NCI-H69 (cell line): ENCODE data around the gene FUT9.

ENCODE experiments used
- DNase-seq: peaks from one replicate; lab custom pipeline; 2025; lab: John Stamatoyannopoulos, UW

Gene FUT9

DNA sequence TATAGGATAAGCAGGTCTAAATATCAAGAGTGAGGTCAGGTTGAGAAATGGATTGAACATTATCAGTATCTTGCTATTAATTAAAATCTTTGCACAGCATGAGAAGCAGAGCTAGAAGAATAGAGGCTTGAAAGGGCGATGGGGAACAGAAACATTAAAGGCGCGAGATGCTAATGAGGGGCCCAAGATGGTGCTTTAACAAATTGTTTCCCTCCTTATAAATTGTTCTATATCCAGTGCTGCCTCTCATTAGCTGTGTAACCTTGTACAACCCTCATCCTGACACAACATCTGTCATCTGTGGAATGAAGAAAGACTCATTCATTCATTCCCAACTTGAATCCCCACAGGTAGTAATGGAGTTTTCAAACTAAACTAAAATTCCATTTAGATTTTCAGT lies 57.8 kb downstream of the FUT9 start:
- DNase-seq, result peak; percentile 49

DNA sequence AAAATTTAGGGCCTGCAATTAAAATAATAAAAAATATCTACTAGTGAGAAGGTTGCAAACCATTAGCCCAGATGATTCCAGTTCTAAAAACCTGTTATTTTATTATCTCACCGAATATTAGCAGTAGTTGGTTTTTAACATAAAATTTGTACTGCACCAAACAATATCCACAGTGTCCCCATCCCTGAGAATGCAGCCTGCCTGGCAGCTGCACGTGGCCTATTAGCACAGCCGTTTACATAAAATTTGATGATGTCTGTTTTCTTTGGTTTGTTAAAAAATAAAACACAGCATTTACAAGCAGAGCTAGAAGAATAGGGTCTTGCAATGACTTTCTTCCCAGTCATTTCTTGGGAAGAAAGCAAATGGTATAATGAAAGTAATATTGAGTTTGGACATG lies 58.2 kb downstream of the FUT9 start:
- no peak for DNase-seq

DNA sequence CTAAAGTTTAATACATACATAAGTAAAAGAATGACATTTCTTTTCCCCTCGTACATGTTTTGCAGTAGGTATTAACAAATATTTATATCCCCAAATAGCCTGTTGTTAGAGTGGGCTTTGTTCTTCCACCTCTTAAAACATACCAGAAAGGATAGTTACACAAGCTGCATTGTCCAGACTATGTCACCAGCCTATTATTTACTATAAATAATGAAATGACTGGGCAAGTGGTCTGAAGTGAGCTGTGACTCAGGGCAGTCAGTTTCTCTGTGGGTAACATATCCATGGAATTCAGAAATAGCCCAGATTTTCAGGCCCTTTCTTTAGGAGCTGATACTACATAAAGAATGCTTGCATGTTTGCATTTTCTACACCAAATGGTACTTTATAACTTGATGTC lies 60.1 kb downstream of the FUT9 start:
- peak; percentile 46 for DNase-seq

DNA sequence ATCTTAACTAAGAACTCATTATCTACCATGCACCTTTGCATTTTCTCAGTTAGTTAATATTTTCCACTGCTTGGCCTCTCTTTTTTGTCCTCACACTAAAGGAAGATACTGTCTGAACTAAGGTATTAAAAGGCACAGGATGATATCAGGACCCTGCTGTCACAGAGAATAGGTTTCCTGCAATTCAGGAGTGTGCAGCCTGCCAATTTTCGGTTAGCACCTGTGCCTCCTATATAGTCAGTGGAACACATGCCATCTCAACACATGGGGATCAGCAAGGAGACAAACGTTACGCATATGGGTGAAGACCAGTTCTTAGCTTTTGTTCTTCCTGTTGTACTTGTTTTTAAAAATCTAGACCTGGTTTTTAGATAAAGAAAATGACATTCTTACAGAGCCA lies 71.0 kb downstream of the FUT9 start:
- peak; percentile 88 for DNase-seq

DNA sequence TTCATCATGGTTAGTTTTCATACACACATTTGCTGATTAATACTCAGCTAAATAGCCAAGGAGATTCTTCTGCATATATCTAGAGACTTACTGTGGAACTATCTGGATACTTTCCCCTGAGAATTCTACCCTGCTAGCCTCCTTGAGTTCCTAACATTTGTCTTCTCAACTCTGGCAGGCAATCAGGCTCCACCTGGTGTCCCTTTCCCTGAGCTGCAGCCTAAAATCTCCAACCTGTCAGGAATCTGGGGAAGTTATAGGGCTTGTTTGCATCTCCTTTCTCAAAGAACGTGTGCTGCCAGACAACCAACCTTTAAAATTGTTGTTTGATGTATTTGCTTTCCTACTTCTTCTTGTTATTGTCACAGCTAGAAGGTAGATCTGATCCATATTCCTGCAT lies 73.4 kb downstream of the FUT9 start:
- DNase-seq, result peak; percentile 60

DNA sequence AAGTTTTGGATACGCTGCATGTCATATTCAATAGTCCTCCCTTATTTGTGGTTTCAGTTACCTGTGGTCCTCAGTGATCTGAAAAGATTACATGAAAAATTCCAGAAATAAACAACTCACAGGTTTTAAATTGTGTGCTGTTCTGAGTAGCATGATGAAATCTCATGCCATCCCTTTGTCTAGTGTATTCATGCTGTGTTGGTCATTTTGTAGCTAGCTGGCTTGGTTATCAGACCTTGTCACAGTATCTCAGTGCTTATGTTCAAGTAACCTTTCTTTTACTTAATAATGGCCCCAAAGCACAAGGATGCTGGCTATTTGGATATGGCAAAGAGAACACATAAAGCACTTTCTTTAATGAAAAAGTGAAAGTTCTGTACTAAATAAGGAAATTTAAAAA lies 78.3 kb downstream of the FUT9 start:
- DNase-seq, result peak; percentile 24

DNA sequence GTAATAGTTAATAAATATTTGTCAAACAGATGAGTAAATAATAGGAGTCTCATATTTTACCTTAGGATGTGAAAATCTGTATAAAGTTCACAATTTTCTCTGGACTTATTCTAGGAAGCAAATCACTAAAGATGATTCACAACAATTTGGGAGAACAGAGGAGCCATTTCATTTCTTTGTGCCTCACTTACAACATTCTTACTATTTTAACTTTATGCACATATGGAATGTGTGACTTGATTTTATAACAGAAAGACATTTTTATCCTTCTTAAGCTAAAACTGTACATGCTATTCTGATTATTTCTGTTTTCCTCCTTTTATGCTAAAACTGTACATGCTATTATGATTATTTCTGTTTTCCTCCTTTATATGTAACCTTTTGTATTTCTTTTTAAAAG lies 83.3 kb downstream of the FUT9 start:
- no peak for DNase-seq

DNA sequence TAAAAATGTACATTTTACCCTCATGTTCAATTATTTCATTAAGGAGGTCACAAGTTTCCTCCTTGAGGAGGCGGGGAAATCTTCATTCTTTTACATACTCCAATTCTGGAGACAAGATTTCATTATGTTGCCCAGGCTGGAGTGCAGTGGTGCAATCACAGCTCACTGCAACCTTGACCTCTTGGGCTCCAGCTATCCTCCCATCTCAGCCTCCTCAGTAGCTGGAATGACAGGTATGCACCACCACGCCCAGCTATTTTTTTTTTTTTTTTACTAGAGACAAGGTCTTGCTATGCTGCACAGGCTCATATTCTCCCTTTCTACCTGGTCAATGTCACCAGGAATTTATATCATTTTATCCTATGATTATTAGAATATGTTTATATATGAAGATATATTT lies 85.8 kb downstream of the FUT9 start:
- DNase-seq, result no peak

DNA sequence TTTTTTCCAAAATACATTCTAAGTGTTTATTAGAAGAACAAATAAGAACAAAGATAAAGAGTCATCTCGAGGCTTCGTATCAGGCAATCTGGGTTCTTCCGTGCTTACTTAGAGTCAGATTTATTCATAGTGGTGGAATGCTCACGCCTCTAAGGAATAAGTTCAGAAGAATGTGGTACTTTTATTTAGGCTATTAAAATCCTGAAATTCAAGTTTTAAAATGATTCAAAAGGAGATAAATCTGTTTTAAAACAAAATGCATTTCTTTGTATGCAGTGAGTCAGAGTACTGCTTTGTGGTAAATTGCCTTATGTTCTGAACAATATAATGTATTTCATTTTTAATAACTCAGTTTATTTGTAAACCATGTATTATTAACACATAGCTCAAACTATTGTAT lies 89.1 kb downstream of the FUT9 start:
- no peak for DNase-seq

DNA sequence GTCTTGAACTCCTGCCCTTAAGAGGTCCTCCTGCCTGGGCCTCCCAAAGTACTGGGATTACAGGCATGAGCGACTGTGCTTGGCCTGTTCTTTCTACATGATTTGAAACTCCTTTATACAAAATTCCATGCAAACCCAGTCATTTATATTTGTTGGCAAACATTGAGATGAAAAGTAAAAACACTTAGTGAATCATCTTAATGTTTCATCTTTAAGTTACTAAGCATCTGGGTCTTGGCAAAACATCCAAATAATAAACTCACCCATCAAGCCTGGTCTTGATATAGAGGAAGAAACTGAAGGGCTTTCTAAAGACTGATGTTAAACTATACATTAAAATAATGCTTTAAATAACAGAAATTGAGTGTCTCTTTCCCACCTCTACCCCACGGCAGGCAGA lies 95.1 kb downstream of the FUT9 start:
- DNase-seq, result no peak

DNA sequence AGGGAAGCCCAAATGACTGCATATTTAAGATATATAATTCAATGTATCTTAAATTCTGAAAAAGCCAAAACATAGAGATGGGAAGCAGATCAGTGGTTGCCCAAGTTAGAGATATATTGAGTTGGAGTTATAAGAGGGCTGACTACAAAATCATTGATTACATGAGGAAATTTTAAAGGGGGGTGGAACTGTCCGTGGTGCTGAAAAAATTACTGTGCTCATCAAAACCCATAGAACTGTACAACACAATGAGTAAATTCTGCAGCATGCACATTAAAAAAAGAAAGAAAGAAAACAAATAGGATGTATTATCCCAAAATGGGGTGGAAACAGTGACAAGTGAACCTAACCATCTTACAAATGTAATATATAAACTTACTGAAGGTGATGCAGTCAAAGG lies 100.9 kb downstream of the FUT9 start:
- DNase-seq, result no peak

DNA sequence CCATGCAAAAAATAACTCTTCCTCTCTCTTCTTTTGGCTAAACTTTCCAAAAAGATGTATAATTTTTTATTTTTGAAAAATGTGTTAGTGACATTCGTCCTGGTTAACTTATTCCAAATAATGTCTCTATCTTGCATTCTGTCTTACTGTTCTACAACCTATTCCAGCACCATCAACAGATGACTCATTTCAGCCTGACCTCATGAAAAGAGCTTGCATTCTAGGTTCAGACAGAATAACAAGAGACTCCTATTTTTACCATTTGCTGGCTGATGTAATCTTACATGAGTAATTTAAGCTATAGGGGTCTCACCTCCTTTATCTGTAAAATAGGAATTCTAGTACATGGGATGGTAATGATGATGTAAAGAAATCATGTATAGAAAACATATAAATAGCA lies 109.0 kb downstream of the FUT9 start:
- peak; percentile 20 for DNase-seq

DNA sequence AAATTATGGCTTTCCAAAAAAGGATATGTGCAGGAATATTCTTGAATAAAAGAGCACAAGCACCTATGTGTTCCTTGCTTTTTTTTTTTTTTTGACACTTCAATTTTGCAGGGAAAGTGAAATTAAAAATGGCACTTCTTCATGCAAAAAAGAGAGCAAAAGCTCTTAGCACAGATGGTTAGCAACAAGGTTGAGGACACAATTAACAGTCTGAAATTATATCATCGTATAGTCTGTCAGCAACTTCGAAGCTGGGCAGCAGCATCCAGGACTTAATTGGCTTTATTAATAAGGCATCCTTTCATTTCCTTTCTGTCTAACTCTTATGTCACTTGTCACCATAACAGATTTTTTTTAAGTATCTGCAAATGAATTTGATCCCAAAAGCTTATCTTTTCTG lies 122.6 kb downstream of the FUT9 start:
- DNase-seq, result no peak

DNA sequence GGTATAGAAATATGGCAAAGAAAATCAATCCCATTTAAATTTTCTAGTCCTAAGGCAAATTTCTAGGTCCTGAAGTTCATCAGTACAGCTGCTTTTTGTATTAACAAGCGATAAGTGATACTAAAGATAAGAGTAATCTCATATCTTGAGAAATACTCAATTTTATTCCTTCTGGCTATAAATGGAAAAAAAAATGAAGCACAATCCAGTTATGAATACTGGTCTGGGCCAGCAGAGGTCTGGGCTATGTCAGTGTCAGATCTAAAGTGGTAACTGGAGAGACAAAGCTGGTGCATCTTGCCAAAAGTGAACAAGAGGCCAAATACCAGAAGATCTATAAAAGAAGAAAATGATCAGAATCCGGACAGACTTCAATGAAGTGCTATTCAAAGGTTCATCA lies 126.4 kb downstream of the FUT9 start:
- no peak for DNase-seq

DNA sequence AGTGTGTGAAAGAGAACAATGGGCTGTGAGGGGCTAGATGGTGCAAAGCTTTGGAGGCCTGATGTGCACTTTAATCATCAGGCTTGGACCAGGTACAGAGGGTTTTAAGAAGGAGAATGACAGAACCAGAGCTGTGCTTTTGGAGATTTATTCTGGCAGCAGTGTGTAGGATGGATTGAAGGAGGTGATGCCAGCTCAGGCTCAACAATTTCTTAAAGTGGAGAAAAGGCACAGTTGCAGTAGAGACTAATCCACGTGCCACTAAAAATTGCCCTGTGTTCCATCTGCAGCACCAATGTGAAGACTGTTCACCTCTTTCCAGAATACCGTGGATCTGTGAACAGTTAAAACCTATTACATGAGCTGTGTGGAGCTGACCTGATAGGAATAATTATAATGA lies 134.7 kb downstream of the FUT9 start:
- DNase-seq, result no peak

DNA sequence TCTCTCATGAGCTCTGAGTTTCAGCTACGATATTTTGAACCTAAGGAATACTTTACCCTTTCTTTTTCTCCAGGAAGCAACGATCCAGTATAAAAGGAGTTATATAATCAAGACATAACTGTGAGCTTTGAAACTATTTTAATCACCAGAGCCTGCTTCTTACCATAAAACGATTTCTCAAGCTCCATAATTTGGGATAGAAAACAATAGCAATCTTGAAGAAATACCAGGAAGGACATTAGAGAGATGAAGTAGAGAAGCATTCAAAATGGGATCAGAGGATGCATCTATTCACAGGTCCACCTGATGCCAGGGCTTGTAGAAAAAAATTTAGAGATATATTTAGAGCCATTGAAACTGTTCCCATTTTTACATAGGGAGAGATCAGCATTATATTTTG lies 135.9 kb downstream of the FUT9 start:
- no peak for DNase-seq

DNA sequence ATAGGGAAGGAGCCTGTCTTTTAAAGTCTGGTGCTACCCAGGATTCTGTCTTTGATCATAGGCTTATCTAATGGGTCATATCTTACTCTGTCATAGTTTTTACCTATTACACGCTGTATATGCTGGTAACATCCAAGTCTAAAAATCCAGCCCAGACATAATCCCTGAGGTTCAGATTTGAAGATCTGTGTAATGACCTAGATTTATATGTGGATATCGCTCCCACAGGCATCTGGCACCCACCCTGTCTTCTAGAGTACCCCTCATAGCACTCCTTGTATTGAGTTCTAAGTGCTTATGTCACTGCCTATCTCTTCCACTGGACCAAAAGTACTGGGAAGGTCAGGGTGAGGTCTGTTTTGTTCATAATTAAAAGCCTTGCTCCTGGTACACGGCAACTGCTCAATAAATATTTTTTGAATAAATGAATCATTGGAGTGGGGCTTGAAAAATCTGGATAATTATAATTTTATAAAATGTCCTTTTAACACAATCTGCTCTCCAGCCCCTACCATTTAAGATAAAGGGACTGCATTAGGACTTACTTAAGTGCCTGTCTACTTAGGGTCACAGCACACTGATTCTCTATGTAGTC lies 136.4 kb downstream of the FUT9 start:
- no peak for DNase-seq

DNA sequence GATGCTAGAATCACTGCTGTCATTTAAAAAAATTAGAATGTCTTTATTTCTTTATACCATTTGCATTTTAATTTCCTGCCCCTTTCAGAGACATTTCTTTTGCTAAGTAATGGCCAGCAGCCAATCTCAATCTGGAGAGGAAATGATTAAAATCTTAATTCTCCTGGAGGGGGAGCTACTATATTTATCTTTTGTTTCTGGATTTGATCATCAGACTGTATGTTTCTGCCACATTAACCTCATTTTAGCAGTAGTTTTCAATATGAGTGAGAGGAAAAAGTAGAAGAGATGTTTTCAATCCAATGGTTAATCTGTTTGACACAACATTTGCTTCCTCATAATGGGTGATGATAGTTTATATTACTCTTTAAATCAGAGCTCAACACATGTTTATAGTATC lies 138.0 kb downstream of the FUT9 start:
- DNase-seq, result peak; percentile 76

DNA sequence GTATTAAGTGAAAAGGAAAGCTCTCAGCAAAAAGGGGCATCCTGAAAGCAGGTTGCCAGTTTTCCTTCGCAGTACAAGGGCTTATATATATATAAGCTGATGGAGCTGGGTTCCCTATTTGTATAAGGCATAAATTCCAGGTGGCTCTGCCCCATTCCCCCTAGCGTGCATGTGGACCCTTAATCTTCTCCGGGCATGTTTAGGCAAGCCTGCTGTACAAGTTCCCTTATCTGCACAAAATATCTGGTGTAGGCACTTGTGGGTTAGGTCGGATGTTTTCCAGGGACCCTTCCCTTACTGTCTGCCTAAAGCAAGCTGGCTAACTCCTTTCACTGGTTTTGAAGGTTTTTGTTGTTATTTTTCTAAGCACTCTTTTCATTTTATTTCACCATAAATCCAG lies 140.7 kb downstream of the FUT9 start:
- peak; percentile 62 for DNase-seq

DNA sequence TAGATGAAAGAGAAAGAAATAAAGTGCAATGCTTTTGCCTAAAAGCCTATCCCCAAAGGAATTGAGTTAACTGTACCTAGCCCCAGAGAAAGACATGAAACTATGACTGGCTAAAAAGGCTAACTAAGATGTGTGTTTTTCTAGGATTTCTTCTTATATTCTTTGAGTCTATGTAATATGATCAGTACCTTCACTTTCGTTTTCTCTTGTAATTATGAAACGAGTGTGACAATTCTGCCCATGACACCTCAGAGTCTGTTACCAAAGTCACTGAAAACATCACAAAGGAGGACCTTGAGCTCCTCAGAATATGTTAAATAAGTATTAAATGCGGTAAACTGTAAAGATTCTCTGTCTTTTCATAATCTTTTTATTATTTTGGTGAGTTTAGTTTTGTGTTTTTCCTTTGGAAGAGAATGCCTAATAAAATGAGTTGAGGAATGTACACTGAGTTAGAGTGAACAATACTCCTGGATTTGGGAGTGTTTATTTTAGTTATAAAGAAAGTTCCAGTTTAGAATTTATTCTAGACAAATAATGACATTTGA lies 141.3 kb downstream of the FUT9 start:
- DNase-seq, result peak; percentile 29

DNA sequence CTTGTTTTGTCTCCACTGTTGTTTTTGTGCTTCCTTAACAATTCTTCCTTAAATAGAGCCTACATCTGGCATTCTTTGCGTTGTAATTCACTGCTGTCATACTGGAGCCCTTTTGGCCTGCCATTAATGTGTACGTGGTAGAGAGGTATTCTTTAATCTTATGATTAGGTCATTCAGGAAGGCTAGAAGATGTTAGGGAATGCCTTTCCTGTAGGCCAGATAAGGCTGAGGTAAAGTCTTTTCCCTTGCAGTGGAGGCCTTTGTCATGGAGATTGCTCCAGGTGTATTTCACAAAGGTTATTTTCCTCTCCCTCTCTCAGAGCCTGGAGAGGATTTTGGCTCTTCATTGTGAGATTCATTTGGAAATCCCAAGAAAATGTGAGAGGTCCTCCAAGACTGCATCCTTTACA lies 146.9 kb downstream of the FUT9 start:
- DNase-seq, result no peak

DNA sequence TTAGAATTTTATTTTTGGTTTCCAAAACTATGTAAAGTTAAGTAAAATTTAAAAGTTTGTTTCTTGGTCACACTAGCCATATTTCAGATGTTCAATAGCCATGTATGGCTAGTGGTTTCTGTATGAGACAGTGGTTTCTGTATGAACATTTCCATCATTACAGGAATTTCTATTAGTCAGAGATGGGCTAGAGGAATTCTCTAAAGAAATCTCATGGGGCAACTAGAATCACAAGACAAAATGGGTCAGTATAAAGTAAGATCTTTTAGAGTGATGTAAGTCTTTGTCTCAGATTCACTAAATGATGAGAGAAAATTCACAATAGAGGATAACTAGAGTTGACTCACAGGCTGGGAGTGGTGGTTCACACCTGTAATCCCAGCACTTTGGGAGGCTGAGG lies 149.0 kb downstream of the FUT9 start:
- DNase-seq, result no peak

DNA sequence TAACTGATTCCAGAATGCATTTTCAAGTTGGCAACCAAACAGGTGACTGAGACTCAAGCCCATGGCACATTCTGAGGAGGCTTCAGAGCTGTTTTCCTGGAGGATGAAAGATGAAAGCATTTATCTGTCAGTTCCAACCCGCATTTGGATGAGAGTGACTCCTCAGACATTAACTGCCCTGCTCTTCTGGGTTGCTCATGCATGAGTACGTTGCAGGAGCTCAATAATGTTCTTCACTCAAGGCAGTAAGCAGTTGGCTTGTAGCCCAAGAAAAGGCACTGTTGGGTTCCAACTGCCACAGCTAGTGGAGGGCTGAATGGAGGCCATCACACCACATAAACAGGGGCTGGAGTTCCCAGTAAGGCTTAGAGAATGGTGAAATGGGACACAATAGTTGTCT lies 155.3 kb downstream of the FUT9 start:
- DNase-seq, result no peak

DNA sequence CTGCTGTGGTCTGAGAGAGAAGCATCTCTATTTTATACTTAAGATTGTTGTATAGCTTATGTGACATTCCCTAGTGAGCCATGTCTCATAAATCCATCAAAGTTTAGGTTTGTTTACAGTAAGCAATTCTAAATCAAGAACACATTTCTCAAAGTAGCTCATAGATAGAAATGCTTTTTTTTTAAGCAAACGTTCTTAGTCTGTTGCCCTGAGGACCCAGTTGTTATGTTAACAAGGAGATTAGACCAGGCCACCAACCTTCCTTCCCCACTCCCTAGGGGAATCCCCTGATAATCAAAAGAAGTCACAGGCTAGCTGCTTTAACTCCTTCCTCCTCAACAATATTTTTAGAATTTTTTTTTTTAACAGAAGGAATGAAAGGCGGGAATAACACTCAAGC lies 169.0 kb downstream of the FUT9 start:
- no peak for DNase-seq

DNA sequence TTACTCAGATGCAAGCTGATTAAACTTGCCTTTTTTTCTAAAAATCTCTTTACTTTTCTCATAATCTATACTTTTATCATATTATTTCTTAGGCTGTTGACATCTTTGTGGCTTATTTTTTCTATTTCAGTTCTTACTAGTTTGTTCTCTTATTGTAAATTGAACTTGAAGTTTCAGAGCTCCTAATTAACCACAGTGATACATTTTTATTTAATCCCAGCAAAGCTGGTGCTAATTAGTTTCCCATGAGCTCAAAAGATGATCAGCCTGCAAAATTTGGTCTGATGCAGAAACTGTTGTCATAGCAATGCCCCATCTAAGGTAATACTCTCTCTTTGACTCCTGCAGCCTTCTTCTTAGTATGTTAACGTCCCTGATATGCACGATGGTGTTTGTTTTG lies 170.3 kb downstream of the FUT9 start:
- DNase-seq, result no peak
